GM19438 (cell line): Measurements from ENCODE around the gene LENEP.
A peak's percentile ranks its signal among the peaks of the same experiment; 100 is the strongest.

Experiments
- ATAC-seq: cut with Tn5 transposase; IDR thresholded peaks from one replicate; pipeline ENCODE4 v1.9.1; 2021; ENCODE audit warnings: low read depth; ENCODE audit not compliant: unreplicated experiment

LENEP gene

GRCh38 chr1:154959426-154959780 is 34.0 kb upstream of the LENEP start:
- no peak for ATAC-seq

GRCh38 chr1:154960446-154961136 is 32.8 kb upstream of the LENEP start:
- no peak for ATAC-seq

GRCh38 chr1:154961207-154962155 is 31.9 kb upstream of the LENEP start, which contains the start of gene PYGO2:
PYGO2 (minus strand) TSS chr1:154961782; CDS start chr1:154961576, 206 bp downstream.
- ATAC-seq = peak; percentile 72

DNA sequence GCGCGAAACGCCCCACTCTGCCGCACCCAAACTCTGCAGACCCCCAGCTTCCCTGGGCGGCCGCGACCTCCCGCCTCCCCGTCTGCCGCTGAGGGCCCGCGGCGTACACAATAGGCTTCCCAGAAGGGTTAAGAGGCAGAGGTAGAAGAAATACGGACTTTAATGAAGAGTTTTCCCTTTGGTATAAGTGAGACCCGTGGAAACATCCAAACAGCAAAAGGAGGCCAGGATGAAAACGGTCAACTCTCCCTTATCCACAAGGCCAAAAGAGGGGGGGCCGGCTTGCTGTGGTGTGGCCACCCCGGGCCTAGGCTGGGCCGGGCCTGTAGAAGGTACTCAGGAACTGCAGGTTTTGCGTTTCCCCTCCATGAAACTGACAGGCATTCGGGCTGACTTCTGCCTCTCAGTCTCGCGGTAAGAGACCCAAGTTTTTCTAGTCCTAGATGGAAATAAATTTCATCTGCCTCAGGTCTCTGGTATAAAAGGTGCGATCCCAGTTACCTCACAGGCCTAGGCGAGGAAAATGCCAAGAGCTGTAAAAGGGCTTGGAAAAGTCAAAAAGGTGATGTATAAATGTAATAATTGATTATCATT is 31.1 kb upstream of the LENEP start:
- no peak for ATAC-seq

DNA sequence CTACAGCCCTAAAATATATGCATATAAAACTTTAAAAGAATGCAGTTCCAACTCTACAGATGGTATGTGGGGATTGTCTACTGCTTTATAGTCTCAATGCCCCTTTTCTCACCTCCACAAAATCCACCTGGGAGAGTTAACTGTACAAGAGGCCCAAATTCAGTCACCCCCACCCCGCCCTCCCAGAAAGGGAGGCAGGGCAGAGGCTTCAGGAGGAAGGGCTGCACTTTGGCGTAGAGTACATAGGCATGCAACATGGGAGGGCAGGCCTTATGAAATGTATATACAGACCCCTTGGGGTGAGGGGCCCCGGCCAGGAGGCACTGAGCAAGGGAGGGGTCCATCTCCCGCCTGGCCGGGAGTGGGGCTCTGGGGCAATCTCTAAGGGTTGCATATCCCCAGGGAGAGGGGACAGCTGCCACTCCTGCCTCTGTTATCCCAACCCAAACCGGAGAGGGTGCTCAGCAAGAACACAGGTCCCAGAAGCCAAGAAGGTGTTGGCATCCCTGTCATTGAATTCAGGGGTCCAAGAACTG is 30.5 kb upstream of the LENEP start:
- no peak for ATAC-seq

GRCh38 chr1:154963643-154964042 is 29.7 kb upstream of the LENEP start:
- no peak for ATAC-seq

GRCh38 chr1:154964359-154964758 is 29.0 kb upstream of the LENEP start:
- ATAC-seq = no peak

- no peak for ATAC-seq
Observed at GRCh38 chr1:154966111-154966510, 27.3 kb upstream of the LENEP start.

DNA sequence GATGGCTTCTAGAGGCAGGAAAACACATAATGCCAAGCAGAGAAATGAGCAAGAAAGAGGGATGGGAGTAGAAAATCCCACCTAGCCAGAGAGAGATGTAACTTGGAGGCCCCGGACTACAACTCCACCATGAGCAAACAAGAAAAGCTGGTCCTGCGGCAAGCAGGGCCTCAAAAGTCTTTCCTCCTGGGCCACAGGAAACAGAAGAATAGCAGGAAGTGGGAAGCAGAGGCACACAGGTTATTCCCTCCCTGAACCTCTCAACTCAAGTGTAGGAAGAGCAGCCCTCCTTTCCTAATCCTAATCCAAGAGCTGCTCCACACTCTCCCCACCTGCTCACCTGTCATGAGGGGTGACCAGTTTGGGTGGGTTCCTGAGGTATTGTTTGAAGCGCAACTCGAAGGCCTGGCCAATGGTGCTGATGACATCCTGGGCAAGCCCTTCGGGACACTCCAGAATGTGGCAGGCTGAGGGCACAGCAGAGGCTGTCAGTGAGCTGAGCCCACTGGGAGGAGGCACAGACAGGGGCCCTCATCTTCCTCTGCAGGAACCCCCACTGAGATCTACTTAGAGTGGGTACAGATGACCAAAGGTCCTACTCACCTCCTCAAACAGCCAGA is 25.9 kb upstream of the LENEP start:
- ATAC-seq = no peak

GRCh38 chr1:154968731-154969130 is 24.7 kb upstream of the LENEP start:
- no peak for ATAC-seq

GRCh38 chr1:154969246-154969645 is 24.1 kb upstream of the LENEP start:
- ATAC-seq = no peak

DNA sequence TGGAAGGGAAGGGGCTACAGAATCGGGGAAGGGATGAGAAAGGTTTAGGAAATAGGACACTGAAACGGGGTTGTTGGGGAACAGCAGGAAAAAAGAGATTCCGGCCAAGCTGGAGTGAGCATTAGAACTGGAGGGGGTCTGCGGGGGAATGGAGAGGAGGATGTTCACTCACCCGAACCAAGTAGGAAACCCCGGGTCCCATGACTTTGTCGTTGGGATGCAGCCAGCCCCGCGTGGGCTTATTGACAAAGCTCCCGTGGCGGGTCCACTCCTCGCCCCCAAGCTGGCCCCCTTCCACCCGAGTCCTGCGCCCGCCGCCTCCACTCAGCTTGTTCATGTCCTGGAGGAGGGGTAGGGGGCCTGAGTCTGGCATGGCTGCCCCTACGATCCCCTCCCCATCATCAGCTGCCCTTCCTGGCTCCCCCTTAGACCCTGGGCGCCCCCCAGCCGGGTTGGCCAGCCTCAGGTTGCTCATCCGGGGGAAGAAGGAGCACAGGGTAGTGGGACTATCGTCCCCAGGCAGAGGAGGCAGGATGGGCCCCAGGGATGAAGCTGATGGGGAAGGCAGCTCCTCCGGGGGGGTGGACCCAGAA is 23.4 kb upstream of the LENEP start:
- ATAC-seq = no peak

DNA sequence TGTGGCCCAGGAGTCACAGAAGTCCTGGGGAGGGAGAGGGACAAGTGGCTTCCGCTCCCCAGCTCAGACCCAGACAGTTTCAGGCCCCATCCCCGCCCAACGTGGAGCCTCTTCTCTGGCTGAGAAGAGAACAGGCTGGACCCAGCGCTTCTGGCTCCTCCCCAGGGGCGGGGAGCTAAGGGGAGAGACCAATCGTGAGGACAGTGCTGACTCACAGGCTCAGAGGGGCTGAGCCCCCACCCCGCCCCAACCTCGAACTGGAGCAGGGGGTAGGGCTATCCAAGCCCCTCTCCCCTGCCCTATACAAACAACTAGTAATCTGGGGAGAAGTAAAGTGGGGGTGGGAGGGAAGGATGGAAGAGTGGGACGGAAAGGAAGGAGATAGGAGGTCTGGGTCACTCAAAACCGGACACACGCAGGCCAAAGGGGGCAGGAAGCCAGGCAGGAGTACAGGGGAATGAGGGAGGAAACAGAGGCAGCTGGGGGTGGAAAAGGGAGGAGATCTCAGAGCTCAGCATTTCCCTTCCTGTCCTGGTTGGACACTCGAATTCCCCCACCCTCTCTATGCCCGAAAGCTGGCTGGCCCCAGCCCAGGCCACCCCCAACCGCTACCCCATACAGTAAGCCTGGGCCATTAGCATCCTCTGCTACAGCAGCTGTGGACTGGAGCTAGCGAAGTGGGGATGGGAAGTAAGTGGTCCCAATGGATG is 22.6 kb upstream of the LENEP start, which contains the start of gene SHC1:
TSS of gene SHC1 (minus strand) at position 117 of the 710 bp plus-strand sequence. CDS start 221 bp downstream, outside the sequence.
- no peak for ATAC-seq

GRCh38 chr1:154971341-154971998 is 21.9 kb upstream of the LENEP start:
- ATAC-seq = no peak

- no peak for ATAC-seq
Observed at GRCh38 chr1:154972213-154972516, 21.2 kb upstream of the LENEP start.

DNA sequence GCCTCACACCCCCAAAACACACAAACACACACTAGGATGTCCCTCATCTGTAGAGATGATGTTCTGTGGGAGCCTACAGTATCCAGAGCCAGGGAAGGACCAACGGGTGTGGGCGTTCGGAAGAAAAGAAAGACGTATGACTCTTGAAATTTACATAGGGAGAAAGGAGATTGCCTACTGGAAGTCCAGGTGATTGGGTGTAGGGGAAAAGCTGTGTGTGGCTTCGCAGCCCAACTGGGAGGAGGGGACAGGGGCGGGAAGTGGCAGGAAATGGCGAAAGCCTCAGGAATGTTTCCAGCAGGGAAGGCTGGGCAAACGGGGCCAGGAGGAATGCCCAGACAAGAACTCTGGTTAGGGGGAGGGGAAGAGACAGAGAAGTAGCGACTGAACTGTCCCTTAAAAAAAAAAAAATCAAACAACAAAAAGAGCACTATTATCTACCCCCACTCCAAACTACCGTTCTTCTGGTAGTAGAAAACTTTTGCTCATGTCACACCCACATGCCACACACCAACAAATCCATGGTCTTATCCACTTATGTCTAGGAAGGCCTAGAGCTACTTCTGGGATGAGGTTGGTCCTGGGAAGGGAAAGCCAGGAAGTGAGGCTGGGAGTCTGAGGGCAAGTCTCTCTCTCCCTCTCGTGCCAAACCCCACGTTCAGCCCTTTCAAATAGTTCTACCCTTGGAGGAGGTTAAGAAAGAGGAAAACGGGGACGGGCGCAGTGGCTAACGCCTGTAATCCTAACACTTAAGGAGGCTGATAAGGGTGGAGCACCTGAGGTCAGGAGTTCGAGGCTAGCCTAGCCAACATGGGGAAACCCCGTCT is 20.7 kb upstream of the LENEP start:
- no peak for ATAC-seq

- ATAC-seq = peak; percentile 16
Observed at GRCh38 chr1:154973344-154974101, 19.9 kb upstream of the LENEP start.
